Immature natural killer cell (primary cell): ENCODE results near the gene ANKRD33. TPM values are rescaled to one million over a fixed set of nuclear protein-coding genes. Genes with fewer than 3 reads are reported as not detected.

Experiments
- DNase-seq, 3 donors: peaks; one replicate each; pipeline ENCODE4 v3.0.0; 2022; ENCODE audit warnings: mixed read lengths in 1 of 3
- H3K27ac Mint-ChIP-seq, 6 donors: one replicate each; pipeline ENCODE4 v1.8.0; 2020; ENCODE audit warnings: mixed read lengths in 6 of 6, mild to moderate bottlenecking in 5 of 6, inconsistent platforms in 4 of 6, moderate library complexity in 3 of 6
- H3K27me3 Mint-ChIP-seq, 3 donors: one replicate each; pipeline ENCODE4 v1.8.0; 2020 to 2021; ENCODE audit warnings: low read depth in 3 of 3, mild to moderate bottlenecking in 3 of 3, mixed read lengths in 3 of 3, moderate library complexity in 3 of 3, inconsistent platforms in 1 of 3
- H3K36me3 Mint-ChIP-seq, 3 donors: one replicate each; pipeline ENCODE4 v1.8.0; 2020; ENCODE audit warnings: mixed read lengths in 3 of 3, inconsistent platforms in 2 of 3, mild to moderate bottlenecking in 2 of 3
- H3K4me1 Mint-ChIP-seq, 2 donors: one replicate each; pipeline ENCODE4 v1.8.0; 2020; ENCODE audit warnings: inconsistent platforms in 2 of 2, mild to moderate bottlenecking in 2 of 2, mixed read lengths in 2 of 2, moderate library complexity in 1 of 2
- H3K4me3 Mint-ChIP-seq, 5 donors: one replicate each; pipeline ENCODE4 v1.8.0; 2020; ENCODE audit warnings: mild to moderate bottlenecking in 5 of 5, mixed read lengths in 5 of 5, inconsistent platforms in 3 of 5, moderate library complexity in 3 of 5
- H3K9me3 Mint-ChIP-seq, 6 donors: one replicate each; pipeline ENCODE4 v1.8.0; 2020; ENCODE audit warnings: mild to moderate bottlenecking in 6 of 6, mixed read lengths in 6 of 6, inconsistent platforms in 4 of 6, moderate library complexity in 3 of 6
- polyA plus RNA-seq, 3 donors: library from polyadenylated mRNA; unstranded; fragments of 300-500 nt; fragmentation: Illumina TruSeq; gene quantifications; one replicate each; pipeline ENCODE4 v1.2.3, GENCODE V29; 2021

ANKRD33 gene
- polyA plus RNA-seq, 3 donors from 2014 or later = not detected

- Mint-ChIP-seq H3K9me3 (peaks cover 0 to 7% (median 0%) of the 10 kb centered on the region in 6 donors), H3K27ac (no peak overlapping the region), H3K4me3 (no peak overlapping the region), H3K36me3 (no peaks in the 10 kb centered on the region), H3K4me1 (peaks cover 0 to 12% of the 10 kb centered on the region in 2 donors), H3K27me3 (peaks cover 12 to 36% (median 25%) of the 10 kb centered on the region in 3 donors)
- DNase-seq = no peak
Observed at GRCh38 chr12:51866324-51866723, 21.6 kb upstream of the ANKRD33 start.

GRCh38 chr12:51866762-51867161 lies 21.1 kb upstream of the ANKRD33 start:
- Mint-ChIP-seq H3K36me3 (no peaks in the 10 kb centered on the region), H3K4me1 (peaks cover 0 to 12% of the 10 kb centered on the region in 2 donors), H3K27ac (no peak overlapping the region), H3K9me3 (peaks cover 0 to 7% (median 0%) of the 10 kb centered on the region in 6 donors), H3K27me3 (peaks cover 12 to 32% (median 25%) of the 10 kb centered on the region in 3 donors), H3K4me3 (no peak overlapping the region)
- DNase-seq = no peak

GRCh38 chr12:51867371-51867770 lies 20.5 kb upstream of the ANKRD33 start:
- Mint-ChIP-seq H3K27ac (no peak overlapping the region), H3K27me3 (peaks cover 12 to 32% (median 25%) of the 10 kb centered on the region in 3 donors), H3K36me3 (no peaks in the 10 kb centered on the region), H3K4me3 (no peak overlapping the region), H3K9me3 (peaks cover 0 to 7% (median 0%) of the 10 kb centered on the region in 6 donors), H3K4me1 (peaks cover 0 to 12% of the 10 kb centered on the region in 2 donors)
- no peak for DNase-seq

- no peak for DNase-seq
- peaks cover 0 to 7% (median 0%) of the 10 kb centered on the region in 6 donors for H3K9me3 Mint-ChIP-seq
- peaks cover 0 to 12% of the 10 kb centered on the region in 2 donors for H3K4me1 Mint-ChIP-seq
- peaks cover 8 to 32% (median 20%) of the 10 kb centered on the region in 3 donors for H3K27me3 Mint-ChIP-seq
- H3K36me3 Mint-ChIP-seq = no peaks in the 10 kb centered on the region
- peak overlapping the region in 2 of 5 donors; percentile 24 to 26 for H3K4me3 Mint-ChIP-seq
- no peak overlapping the region for H3K27ac Mint-ChIP-seq
Observed at GRCh38 chr12:51867796-51868428, 20.0 kb upstream of the ANKRD33 start.

- no peak overlapping the region for H3K27ac Mint-ChIP-seq
- DNase-seq = no peak
- peaks cover 5 to 29% (median 15%) of the 10 kb centered on the region in 3 donors for H3K27me3 Mint-ChIP-seq
- H3K4me1 Mint-ChIP-seq = peaks cover 0 to 11% of the 10 kb centered on the region in 2 donors
- H3K9me3 Mint-ChIP-seq = peaks cover 0 to 4% (median 0%) of the 10 kb centered on the region in 6 donors
- no peaks in the 10 kb centered on the region for H3K36me3 Mint-ChIP-seq
- peak overlapping the region in 2 of 5 donors; percentile 25 to 29 for H3K4me3 Mint-ChIP-seq
Observed at GRCh38 chr12:51868821-51869495, 18.9 kb upstream of the ANKRD33 start.

- Mint-ChIP-seq H3K27ac (no peak overlapping the region), H3K9me3 (peaks cover 0 to 4% (median 0%) of the 10 kb centered on the region in 6 donors), H3K36me3 (no peaks in the 10 kb centered on the region), H3K4me3 (no peak overlapping the region), H3K27me3 (peaks cover 5 to 29% (median 15%) of the 10 kb centered on the region in 3 donors), H3K4me1 (peaks cover 0 to 9% of the 10 kb centered on the region in 2 donors)
- no peak for DNase-seq
Observed at GRCh38 chr12:51869496-51869865, 18.4 kb upstream of the ANKRD33 start.

GRCh38 chr12:51869931-51870330 lies 18.0 kb upstream of the ANKRD33 start:
- Mint-ChIP-seq H3K36me3 (no peaks in the 10 kb centered on the region), H3K27me3 (peaks cover 4 to 27% (median 13%) of the 10 kb centered on the region in 3 donors), H3K4me3 (peak overlapping the region in 1 of 5 donors; percentile 24), H3K4me1 (peaks cover 0 to 6% of the 10 kb centered on the region in 2 donors), H3K27ac (no peak overlapping the region), H3K9me3 (peaks cover 0 to 4% (median 0%) of the 10 kb centered on the region in 6 donors)
- no peak for DNase-seq

- Mint-ChIP-seq H3K4me3 (peak overlapping the region in 2 of 5 donors; percentile 3 to 24), H3K9me3 (peaks cover 0 to 4% (median 0%) of the 10 kb centered on the region in 6 donors), H3K27me3 (peaks cover 4 to 21% (median 13%) of the 10 kb centered on the region in 3 donors), H3K36me3 (no peaks in the 10 kb centered on the region), H3K4me1 (peaks cover 0 to 6% of the 10 kb centered on the region in 2 donors), H3K27ac (no peak overlapping the region)
- no peak for DNase-seq
Observed at GRCh38 chr12:51870504-51870903, 17.4 kb upstream of the ANKRD33 start.

GRCh38 chr12:51871126-51871525 lies 16.8 kb upstream of the ANKRD33 start:
- no peak overlapping the region for H3K4me3 Mint-ChIP-seq
- no peak overlapping the region for H3K27ac Mint-ChIP-seq
- DNase-seq = no peak
- H3K36me3 Mint-ChIP-seq = no peaks in the 10 kb centered on the region
- H3K9me3 Mint-ChIP-seq = peaks cover 0 to 4% (median 0%) of the 10 kb centered on the region in 6 donors
- peaks cover 0 to 6% of the 10 kb centered on the region in 2 donors for H3K4me1 Mint-ChIP-seq
- peaks cover 4 to 23% (median 11%) of the 10 kb centered on the region in 3 donors for H3K27me3 Mint-ChIP-seq

GRCh38 chr12:51871918-51872688 lies 15.8 kb upstream of the ANKRD33 start:
- peaks cover 4 to 23% (median 9%) of the 10 kb centered on the region in 3 donors for H3K27me3 Mint-ChIP-seq
- H3K36me3 Mint-ChIP-seq = no peaks in the 10 kb centered on the region
- peaks cover 0 to 4% (median 0%) of the 10 kb centered on the region in 6 donors for H3K9me3 Mint-ChIP-seq
- peaks cover 0 to 6% of the 10 kb centered on the region in 2 donors for H3K4me1 Mint-ChIP-seq
- no peak for DNase-seq
- H3K4me3 Mint-ChIP-seq = no peak overlapping the region
- H3K27ac Mint-ChIP-seq = no peak overlapping the region

- H3K9me3 Mint-ChIP-seq = peaks cover 0 to 4% (median 0%) of the 10 kb centered on the region in 6 donors
- peaks cover 4 to 23% (median 6%) of the 10 kb centered on the region in 3 donors for H3K27me3 Mint-ChIP-seq
- H3K27ac Mint-ChIP-seq = no peak overlapping the region
- no peak for DNase-seq
- H3K4me1 Mint-ChIP-seq = peaks cover 0 to 6% of the 10 kb centered on the region in 2 donors
- H3K4me3 Mint-ChIP-seq = no peak overlapping the region
- H3K36me3 Mint-ChIP-seq = no peaks in the 10 kb centered on the region
Observed at GRCh38 chr12:51872689-51872981, 15.3 kb upstream of the ANKRD33 start.

GRCh38 chr12:51873251-51873994 lies 14.5 kb upstream of the ANKRD33 start:
- Mint-ChIP-seq H3K9me3 (no peaks in the 10 kb centered on the region), H3K4me3 (no peak overlapping the region), H3K4me1 (peaks cover 0 to 3% of the 10 kb centered on the region in 2 donors), H3K36me3 (no peaks in the 10 kb centered on the region), H3K27ac (no peak overlapping the region), H3K27me3 (peaks cover 4 to 18% (median 6%) of the 10 kb centered on the region in 3 donors)
- DNase-seq = no peak

GRCh38 chr12:51874000-51874399 lies 13.9 kb upstream of the ANKRD33 start:
- Mint-ChIP-seq H3K4me3 (no peak overlapping the region), H3K9me3 (no peaks in the 10 kb centered on the region), H3K4me1 (peaks cover 0 to 2% of the 10 kb centered on the region in 2 donors), H3K27ac (no peak overlapping the region), H3K27me3 (peaks cover 3 to 14% (median 4%) of the 10 kb centered on the region in 3 donors), H3K36me3 (no peaks in the 10 kb centered on the region)
- no peak for DNase-seq
